H1 (cell line): ENCODE measurements around the gene ADM2.

ENCODE experiments used
- CBX5 ChIP-seq: fragments of 300-800, 300-1000 bp; sonication (generic); IDR thresholded peaks from 2 replicates; pipeline ENCODE4 v1.7.1; 2016; ENCODE audit warnings: antibody characterized with exemption, low read length, low read depth
- EP300 ChIP-seq, 2 experiments: IDR thresholded peaks; 1 replicate in 1 of 2; 2 replicates in 1 of 2; pipeline ENCODE4 v1.6.1; 2011 to 2012; ENCODE audit warnings: low read depth in 2 of 2, low read length in 2 of 2, mild to moderate bottlenecking in 2 of 2, borderline replicate concordance in 1 of 2, inconsistent platforms in 1 of 2, moderate library complexity in 1 of 2
- EZH2 ChIP-seq: fragments of 200-600 bp; sonication (generic); IDR thresholded peaks from 2 replicates; pipeline ENCODE4 v1.7.1; 2012; ENCODE audit warnings: low read depth, mild to moderate bottlenecking, moderate library complexity, low read length, inconsistent platforms; ENCODE audit not compliant: severe bottlenecking
- GTF2F1 ChIP-seq: IDR thresholded peaks from 2 replicates; pipeline ENCODE4 v1.6.1; 2012; ENCODE audit warnings: low read depth, low read length, improper control_type of control experiment, borderline replicate concordance
- POLR2A ChIP-seq, 2 experiments: IDR thresholded peaks; 1 replicate in 1 of 2; 2 replicates in 1 of 2; pipeline ENCODE4 v1.6.1; 2011; ENCODE audit warnings: low read depth in 2 of 2, low read length in 2 of 2, mild to moderate bottlenecking in 2 of 2; ENCODE audit errors: control extremely low read depth in 1 of 2
- POLR2AphosphoS5 ChIP-seq: IDR thresholded peaks from 2 replicates; pipeline ENCODE4 v1.6.1; 2011; ENCODE audit warnings: low read depth, low read length
- RAD21 ChIP-seq, 2 experiments: IDR thresholded peaks in 1 of 2; conservative IDR thresholded peaks in 1 of 2; 2 replicates each; pipeline ENCODE4 v1.6.1; 2011; ENCODE audit warnings: low read depth in 2 of 2, low read length in 2 of 2, improper control_type of control experiment in 1 of 2, inconsistent platforms in 1 of 2, mild to moderate bottlenecking in 1 of 2, moderate library complexity in 1 of 2
- SP1 ChIP-seq: IDR thresholded peaks from 2 replicates; pipeline ENCODE4 v1.6.1; 2011; ENCODE audit warnings: low read depth, low read length
- SP2 ChIP-seq: IDR thresholded peaks from 2 replicates; pipeline ENCODE4 v1.6.1; 2012; ENCODE audit warnings: mild to moderate bottlenecking, low read length, inconsistent platforms
- TBP ChIP-seq: IDR thresholded peaks from 2 replicates; pipeline ENCODE4 v1.6.1; 2011; ENCODE audit warnings: low read depth, low read length, improper control_type of control experiment
- TF ChIP-seq, protein P1 (sequence below), 3 experiments: IDR thresholded peaks; 1 replicate in 2 of 3; 2 replicates in 1 of 3; pipeline versions ENCODE4 v1.5.1 to v1.6.1; 2011; ENCODE audit warnings: low read length in 3 of 3, mild to moderate bottlenecking in 3 of 3, inconsistent platforms in 2 of 3, low read depth in 1 of 3, moderate library complexity in 1 of 3; ENCODE audit not compliant: insufficient read depth in 1 of 3; ENCODE audit errors: control extremely low read depth in 1 of 3
- TF ChIP-seq, protein P2 (sequence below): IDR thresholded peaks from 2 replicates; pipeline ENCODE4 v1.6.1; 2012; ENCODE audit warnings: inconsistent platforms

- TF ChIP-seq, protein P1, sequence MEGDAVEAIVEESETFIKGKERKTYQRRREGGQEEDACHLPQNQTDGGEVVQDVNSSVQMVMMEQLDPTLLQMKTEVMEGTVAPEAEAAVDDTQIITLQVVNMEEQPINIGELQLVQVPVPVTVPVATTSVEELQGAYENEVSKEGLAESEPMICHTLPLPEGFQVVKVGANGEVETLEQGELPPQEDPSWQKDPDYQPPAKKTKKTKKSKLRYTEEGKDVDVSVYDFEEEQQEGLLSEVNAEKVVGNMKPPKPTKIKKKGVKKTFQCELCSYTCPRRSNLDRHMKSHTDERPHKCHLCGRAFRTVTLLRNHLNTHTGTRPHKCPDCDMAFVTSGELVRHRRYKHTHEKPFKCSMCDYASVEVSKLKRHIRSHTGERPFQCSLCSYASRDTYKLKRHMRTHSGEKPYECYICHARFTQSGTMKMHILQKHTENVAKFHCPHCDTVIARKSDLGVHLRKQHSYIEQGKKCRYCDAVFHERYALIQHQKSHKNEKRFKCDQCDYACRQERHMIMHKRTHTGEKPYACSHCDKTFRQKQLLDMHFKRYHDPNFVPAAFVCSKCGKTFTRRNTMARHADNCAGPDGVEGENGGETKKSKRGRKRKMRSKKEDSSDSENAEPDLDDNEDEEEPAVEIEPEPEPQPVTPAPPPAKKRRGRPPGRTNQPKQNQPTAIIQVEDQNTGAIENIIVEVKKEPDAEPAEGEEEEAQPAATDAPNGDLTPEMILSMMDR (IDR thresholded peaks at IDR 0.05; ENCODE audit: control extremely low read depth in 1 of 3, insufficient read depth in 1 of 3, low read depth in 1 of 3, low read length in 3 of 3), result no peak
- TF ChIP-seq EZH2 (no peak), CBX5 (no peak), POLR2AphosphoS5 (no peak), POLR2A (IDR thresholded peaks at IDR 0.05; ENCODE audit: control extremely low read depth in 1 of 2, low read depth in 2 of 2, low read length in 2 of 2) (no peak), EP300 (IDR thresholded peaks at IDR 0.05; ENCODE audit: borderline replicate concordance in 1 of 2, low read depth in 2 of 2, low read length in 2 of 2) (no peak), SP1 (no peak), RAD21 (IDR thresholded peaks at IDR 0.05 in 1 of 2, conservative IDR thresholded peaks at IDR 0.05 in 1 of 2; ENCODE audit: low read depth in 2 of 2, low read length in 2 of 2) (no peak), SP2 (no peak), TBP (no peak), GTF2F1 (no peak)
- TF ChIP-seq, protein P2, sequence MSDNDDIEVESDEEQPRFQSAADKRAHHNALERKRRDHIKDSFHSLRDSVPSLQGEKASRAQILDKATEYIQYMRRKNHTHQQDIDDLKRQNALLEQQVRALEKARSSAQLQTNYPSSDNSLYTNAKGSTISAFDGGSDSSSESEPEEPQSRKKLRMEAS, result no peak
These were observed 42.1 kb downstream of the ADM2 start for GRCh38 chr22:50523458-50523805.
